HG02798 (cell line): ENCODE measurements around the gene CENPF.

Experiments used
- ATAC-seq: cut with Tn5 transposase; IDR thresholded peaks from one replicate; pipeline ENCODE4 v1.9.1; 2021; ENCODE audit warnings: mild to moderate bottlenecking; ENCODE audit not compliant: unreplicated experiment, poor library complexity

Gene CENPF

GRCh38 chr1:214610136-214610535 is 7.1 kb downstream of the CENPF start:
- peak; percentile 49 for ATAC-seq

GRCh38 chr1:214615109-214615508 is 12.1 kb downstream of the CENPF start:
- no peak for ATAC-seq

DNA sequence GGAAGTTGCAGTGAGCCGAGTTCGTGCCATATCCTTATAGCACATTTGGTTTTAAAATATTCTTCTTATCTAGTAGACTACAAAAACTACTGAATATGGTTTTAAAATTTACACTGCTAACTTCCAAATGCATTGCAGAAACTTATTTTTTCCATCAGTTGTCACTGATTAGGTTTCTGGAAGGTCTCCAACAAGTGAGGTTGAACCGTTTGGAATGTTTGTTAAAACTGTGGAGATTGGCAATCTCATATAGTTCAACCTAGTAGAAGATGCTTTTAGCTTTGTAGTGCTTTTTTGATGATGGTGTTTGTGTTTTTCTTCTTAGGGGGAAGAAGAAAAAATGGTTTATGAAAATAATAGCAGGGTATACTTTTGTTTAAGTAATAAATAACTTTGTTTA is 12.9 kb downstream of the CENPF start:
- ATAC-seq = no peak

- ATAC-seq = no peak
Measured at GRCh38 chr1:214617246-214617645, 14.3 kb downstream of the CENPF start.

DNA sequence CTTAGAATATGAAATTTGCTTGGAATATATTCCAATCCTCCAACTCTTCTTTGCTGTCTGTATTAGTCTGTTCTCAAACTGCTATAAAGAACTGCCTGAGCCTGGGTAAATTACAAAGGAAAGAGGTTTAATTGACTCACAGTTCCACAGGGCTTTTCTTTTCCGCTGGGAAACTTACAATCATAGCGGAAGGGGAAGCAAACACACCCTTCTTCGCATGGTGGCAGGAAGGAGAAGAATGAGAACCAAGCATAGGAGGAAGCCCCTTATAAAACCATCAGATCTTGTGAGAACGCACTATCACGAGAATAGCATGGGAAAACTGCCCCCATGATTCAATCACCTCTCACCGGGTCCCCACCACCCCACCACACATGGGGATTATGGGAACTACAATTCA is 14.8 kb downstream of the CENPF start:
- no peak for ATAC-seq

DNA sequence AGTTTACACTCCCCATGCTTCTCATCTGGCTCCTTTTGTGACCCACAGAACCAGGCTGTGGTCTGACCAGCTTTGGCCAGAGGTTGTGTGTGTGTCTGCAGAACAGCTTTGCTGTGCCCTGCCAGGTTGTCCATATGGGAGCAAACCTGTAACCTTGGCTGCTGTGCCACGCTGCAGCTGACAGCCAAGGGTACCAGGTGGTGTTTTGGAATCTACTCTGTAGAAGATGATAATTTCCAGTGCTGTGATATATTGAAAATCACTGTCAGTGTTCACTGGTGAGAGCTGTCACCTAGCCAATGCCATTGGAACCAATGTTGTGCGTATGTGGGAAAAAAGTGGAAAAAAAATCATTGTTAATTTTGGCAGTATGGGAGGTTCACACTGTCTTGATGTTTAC is 18.2 kb downstream of the CENPF start:
- no peak for ATAC-seq

DNA sequence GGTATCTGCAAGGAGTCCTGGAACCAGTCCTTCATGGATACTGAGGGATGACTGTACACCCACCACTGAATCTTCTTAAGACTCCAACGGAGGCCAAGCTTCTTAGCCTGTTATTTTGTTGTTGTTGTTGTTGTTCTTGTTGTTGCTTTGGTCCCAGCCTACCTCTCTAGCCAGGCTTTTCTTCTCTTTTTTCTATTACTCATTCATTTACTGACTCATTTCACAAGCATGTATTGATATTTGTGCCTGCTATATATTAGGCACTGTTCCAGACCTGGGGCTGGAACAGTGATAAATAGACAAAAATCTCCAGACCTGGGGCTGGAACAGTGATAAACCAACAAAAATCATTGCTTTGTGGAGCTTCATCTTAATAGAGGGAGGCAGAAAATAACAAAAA is 20.4 kb downstream of the CENPF start:
- ATAC-seq = no peak

DNA sequence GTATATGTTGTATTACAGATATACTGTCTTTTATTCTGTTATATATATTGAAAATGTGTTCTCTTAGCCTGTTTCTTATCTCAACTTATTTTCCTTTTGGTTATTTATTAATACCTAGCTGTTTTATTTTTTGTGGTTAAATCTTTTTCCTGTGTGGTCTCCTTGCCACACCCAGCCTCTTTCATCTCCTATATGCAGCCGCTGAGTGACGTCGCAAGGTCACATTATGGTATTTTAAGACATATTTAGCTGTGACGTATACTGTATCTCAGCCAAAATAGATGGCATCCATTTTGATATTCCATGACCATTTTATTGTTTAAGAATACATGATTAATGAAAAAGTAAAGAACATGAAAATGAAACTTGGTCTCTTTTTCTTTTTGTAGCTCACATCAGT is 29.1 kb downstream of the CENPF start:
- no peak for ATAC-seq

DNA sequence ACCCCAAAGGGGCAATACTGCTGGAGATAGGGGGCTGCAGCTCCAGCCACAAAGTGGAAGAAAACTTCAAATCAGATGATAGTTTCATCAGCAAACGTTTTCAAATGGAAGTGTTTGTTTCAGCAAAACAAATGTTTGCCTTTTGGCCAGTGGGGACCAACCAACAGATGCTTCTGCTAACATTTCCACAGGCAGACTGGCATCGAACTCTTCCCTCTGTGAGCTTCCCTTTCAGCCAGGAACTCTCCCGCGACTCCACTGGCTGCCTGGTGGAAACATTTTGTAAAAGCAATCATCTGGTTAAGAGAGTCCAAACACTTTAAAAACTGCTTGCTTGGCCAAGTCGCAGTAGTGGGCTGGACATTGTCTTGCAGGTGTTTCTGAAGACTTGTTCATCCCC is 30.7 kb downstream of the CENPF start:
- no peak for ATAC-seq

DNA sequence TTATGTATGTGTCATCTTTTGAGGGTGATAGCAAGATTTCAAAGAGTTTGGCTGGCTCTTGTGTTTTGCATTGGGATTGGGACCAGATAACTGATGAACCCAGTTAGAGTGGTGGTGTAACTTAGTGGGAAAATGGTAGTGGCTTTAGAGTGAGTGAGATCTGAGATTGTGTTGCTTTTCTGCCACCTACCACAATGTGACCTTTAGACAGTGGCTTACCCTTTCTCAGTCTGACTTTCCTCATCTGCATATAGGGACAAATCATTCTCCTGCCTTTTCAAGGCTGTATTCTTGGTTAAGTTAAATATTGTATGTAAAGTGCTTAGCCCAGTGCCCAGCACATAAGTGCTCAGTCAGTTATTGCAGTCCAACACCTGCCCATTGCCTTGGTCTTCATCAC is 31.3 kb downstream of the CENPF start:
- ATAC-seq = no peak

GRCh38 chr1:214635086-214635485 is 32.1 kb downstream of the CENPF start:
- no peak for ATAC-seq

- ATAC-seq = no peak
Measured at GRCh38 chr1:214635506-214635905, 32.5 kb downstream of the CENPF start.

DNA sequence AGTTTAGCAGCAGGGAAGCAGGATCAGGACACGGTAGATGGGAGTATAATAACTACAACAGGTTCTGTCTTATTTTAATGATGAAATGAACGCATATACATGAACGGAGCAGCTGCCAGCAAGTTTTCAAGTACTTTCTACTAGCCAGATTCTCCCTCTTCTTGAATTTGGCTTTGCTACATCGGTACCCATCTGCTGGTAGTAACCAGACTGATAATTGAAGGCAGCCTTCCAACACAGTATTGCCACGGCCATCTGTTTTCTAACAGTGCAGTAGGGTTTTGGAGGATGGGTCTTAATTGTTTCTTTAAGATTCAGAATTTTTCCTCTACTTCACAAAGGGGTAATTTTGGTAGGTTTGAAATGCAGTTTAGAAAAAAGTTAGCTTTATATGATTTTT is 33.4 kb downstream of the CENPF start:
- no peak for ATAC-seq

- no peak for ATAC-seq
Measured at GRCh38 chr1:214637125-214637524, 34.1 kb downstream of the CENPF start.

DNA sequence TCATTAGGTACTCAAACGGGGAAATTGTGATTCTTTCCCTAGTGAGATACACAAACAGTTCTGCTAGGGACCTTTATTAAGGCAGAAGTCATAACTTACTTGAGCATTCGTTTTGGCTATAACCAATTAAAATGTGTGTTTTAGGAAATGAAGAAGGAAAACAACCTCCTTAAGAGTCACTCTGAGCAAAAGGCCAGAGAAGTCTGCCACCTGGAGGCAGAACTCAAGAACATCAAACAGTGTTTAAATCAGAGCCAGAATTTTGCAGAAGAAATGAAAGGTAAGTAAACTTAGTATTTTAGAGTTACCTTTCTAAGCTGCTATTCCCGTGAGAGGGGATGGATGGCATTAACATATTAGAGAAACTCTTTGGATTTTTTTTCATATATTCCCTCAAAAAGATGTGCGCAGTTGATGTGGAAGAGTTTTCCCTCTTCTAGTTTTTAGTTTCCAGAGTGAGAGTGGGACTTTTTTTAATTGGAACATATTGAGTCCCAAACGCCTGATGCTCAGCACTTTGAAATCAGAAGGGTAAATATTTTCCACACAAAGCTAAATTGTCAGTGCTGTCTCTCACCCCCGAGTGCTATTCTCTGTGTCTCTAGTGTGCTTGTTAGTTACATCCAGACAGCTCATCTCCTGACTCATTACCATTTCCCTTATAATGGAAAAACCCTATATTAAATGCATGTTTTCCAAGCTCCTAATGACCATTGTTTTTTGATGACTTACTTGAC is 34.9 kb downstream of the CENPF start:
- peak; percentile 77 for ATAC-seq

DNA sequence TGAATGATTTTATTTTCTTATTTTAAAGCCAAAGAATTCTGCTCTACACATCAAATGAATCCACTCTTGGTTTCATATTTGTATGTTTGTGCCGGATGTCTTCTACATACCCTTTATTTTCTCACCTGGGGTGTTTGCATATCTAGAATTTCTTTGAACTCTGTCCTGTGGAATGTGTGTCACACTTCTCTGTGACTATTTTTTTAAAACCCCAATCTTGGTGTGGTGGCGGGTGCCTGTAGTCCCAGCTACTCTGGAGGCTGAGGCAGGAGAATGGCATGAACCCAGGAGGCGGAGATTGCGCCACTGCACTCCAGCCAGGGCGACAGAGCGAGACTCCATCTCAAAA is 35.4 kb downstream of the CENPF start:
- ATAC-seq = no peak

DNA sequence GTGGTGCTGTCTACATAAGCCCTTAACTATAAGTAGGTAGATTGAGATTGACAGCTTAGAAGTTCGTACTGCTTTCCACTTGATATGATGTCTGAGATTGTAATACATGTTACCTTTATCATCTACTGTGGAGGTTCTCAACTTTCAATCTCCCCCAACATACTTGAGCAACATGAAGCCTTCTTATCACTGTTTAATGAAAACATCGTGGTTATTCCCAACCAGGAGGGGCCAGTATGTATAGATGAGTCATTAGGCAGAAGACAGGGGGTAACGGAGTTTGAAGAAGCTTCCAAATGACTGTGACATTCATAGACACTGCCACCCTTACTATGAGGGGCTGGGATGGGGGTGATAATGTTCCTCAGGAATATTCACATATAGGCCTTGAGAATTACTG is 36.0 kb downstream of the CENPF start:
- ATAC-seq = no peak

GRCh38 chr1:214640431-214641213 is 37.6 kb downstream of the CENPF start:
- ATAC-seq = no peak

DNA sequence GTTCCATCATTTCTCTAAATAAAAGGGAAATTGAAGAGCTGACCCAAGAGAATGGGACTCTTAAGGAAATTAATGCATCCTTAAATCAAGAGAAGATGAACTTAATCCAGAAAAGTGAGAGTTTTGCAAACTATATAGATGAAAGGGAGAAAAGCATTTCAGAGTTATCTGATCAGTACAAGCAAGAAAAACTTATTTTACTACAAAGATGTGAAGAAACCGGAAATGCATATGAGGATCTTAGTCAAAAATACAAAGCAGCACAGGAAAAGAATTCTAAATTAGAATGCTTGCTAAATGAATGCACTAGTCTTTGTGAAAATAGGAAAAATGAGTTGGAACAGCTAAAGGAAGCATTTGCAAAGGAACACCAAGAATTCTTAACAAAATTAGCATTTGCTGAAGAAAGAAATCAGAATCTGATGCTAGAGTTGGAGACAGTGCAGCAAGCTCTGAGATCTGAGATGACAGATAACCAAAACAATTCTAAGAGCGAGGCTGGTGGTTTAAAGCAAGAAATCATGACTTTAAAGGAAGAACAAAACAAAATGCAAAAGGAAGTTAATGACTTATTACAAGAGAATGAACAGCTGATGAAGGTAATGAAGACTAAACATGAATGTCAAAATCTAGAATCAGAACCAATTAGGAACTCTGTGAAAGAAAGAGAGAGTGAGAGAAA is 38.4 kb downstream of the CENPF start:
- no peak for ATAC-seq

GRCh38 chr1:214643030-214643429 is 40.0 kb downstream of the CENPF start:
- ATAC-seq = no peak

DNA sequence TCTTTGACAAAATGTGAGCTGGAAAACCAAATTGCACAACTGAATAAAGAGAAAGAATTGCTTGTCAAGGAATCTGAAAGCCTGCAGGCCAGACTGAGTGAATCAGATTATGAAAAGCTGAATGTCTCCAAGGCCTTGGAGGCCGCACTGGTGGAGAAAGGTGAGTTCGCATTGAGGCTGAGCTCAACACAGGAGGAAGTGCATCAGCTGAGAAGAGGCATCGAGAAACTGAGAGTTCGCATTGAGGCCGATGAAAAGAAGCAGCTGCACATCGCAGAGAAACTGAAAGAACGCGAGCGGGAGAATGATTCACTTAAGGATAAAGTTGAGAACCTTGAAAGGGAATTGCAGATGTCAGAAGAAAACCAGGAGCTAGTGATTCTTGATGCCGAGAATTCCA is 42.7 kb downstream of the CENPF start:
- ATAC-seq = no peak
